ENCODE measurements around the gene ADRM1.

The ADRM1 gene

GRCh38 chr20:62320581-62321354 lies 18.0 kb downstream of the ADRM1 start:
- TF ChIP-seq, protein P1, sequence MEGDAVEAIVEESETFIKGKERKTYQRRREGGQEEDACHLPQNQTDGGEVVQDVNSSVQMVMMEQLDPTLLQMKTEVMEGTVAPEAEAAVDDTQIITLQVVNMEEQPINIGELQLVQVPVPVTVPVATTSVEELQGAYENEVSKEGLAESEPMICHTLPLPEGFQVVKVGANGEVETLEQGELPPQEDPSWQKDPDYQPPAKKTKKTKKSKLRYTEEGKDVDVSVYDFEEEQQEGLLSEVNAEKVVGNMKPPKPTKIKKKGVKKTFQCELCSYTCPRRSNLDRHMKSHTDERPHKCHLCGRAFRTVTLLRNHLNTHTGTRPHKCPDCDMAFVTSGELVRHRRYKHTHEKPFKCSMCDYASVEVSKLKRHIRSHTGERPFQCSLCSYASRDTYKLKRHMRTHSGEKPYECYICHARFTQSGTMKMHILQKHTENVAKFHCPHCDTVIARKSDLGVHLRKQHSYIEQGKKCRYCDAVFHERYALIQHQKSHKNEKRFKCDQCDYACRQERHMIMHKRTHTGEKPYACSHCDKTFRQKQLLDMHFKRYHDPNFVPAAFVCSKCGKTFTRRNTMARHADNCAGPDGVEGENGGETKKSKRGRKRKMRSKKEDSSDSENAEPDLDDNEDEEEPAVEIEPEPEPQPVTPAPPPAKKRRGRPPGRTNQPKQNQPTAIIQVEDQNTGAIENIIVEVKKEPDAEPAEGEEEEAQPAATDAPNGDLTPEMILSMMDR (IDR thresholded peaks at IDR 0.05) = no peak

GRCh38 chr20:62321521-62321948 lies 18.7 kb downstream of the ADRM1 start:
- TF ChIP-seq, protein P1 (IDR thresholded peaks at IDR 0.05) = no peak

- TF ChIP-seq, protein P1 (IDR thresholded peaks at IDR 0.05) = no peak
Observed at GRCh38 chr20:62321975-62322374, 19.2 kb downstream of the ADRM1 start.

DNA sequence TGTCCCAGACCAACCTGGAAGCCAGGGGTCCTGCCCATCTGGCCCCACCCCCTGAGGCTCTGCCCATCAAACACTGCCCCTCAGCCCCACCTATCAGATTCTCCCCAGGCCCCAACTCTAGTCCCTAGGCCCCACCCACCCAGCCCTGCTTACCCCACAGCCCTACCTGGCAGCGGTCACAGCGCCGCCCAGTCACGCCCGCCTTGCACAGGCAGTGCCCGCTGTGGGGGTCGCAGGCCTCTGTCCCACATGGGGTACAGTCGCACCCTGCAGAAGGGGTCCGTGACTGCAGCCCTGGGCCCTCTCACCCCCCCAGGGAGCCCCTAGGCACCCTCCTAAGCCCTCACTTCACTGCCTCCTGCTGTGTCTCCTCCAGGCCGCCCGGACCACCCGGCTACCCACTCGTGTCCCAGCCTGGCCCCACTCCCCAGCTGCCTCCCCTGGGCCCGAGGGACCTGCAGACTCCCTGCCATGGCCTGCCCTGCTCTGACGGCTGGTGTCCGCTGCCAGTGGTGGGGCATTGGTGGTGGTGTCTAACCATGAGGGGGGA lies 19.8 kb downstream of the ADRM1 start:
- TF ChIP-seq, protein P1 (IDR thresholded peaks at IDR 0.05) = no peak

DNA sequence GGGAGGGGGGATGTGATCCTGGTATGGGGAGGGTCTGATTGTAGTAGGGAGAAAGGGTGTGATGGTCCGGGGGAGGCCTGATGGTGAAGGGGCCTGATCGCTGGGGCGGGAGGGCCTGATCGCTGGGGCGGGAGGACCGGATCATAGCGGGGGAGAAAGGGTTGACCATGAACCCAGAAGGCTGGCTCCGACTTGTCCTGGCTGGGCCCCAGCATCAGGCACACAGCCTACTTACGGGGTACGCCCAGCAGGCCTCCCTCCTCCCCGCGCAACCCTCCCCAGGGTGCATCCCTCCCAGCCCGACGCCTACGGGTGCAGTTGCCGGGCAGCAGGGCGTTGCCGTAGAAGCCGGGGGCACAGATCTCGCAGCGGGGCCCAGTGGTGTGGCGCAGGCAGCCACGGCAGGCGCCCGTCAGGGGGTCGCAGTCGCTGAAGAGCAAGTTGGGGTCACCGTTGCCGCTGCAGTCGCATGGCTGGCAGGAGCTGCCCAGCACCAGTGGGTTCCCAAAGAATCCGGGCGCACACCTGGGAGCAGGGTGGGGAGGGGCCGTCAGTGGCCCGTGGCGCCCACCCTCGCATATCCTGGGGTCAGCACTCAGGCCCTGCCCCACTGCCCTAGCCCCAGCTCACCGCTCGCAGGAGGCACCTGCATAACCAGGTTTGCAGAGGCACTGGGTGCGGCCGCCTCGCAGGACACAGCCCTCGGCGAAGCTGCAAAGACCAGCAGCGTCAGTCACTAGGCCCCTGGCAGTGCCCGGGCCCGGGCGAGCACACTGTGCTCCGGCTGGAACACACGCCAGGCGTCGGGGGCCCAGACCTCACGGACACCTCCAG lies 20.6 kb downstream of the ADRM1 start:
- TF ChIP-seq, protein P1 (IDR thresholded peaks at IDR 0.05) = no peak

DNA sequence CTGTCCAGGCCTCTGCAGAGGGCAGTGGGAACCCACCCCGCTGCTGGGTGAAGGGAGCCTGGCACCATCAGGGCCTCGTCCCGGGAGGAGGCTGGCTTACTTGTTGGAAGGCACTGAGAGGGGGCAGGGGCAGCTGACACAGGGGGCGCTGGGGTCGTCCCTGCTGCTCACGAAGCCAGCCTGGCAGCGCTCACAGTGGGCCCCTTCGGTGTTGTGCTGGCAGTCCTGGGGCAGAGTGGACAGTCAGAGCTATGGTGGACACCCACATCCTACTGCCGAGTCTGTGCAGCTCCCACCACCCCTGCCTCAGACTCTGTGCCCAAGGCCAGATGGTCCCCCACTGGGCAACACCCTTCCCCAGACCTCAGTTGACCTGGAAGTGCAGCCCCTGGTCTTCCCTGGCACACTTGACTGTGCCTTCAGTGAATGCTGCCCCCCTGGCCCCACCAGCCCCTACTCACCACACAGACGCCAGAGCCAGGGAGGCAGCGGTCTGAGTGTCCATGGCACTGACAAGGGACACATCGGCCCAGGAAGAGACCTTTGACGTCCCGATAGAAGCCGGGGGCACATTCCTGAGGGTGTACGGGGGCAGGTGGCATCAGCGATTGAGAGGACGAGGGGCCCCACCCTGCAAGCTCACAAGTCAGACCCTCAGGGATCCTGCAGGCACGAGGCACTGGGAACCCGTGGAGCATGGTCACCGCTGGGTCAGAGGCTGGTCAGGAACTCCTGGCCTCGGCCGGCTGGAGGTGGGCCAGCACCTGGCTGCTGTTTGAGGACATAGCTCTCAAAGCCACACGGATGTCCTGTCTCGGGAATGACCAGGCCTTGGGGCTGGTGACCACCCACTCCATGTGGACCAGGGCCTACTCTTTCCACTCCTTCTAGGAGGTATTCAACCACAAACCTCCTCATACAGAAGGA lies 21.4 kb downstream of the ADRM1 start:
- TF ChIP-seq, protein P1 (IDR thresholded peaks at IDR 0.05) = no peak
